Measurements from ENCODE around the gene ARRB1. TPM values are rescaled to one million over a fixed set of nuclear protein-coding genes. Genes with fewer than 3 reads are reported as not detected.
A peak's percentile ranks its signal among the peaks of the same experiment; 100 is the strongest.

The ARRB1 gene
- total and polyA plus RNA-seq, 4 donors = 3.3 to 21.2 (median 12.5) TPM

DNA sequence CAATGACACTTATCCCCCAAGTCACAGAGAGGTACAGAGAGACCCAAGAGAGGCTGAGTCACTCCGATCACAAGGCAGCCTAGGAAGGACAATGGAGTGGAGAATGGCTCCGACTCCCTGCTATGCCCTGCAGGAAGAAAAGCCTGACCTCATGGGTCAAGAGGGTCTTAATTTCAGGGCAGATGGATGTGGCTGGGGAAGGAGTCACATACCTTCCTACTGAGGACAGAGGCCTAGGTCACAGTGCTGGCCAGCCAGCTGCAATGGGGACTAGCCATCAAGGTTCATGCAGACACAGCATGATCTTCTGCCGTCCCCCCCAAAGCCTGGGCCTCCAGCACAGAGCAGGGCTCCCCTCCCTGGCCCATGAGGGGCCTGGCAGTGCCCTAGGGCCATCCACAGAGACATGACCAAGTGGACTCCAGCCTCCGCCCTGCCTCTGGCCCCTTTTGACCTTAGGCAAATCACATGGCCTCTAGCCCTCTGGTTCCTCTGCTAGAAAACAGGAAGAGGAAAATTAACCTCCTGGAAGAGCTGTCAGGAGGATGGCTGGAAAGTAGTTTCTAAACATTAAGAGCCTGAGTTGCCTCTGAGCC, 1.8 kb downstream of the ARRB1 start:
- H3K9me3 ChIP-seq (ENCODE audit: control insufficient read depth in 4 of 4, low read length in 3 of 4) = no peaks in the 10 kb centered on the region
- H3K4me1 ChIP-seq (ENCODE audit: control insufficient read depth in 4 of 4, insufficient read depth in 4 of 4, low read length in 3 of 4) = peaks cover 3 to 75% (median 44%) of the 10 kb centered on the region in 4 donors
- DNase-seq (ENCODE audit: low spot score) = no peak
- H3K27ac ChIP-seq (ENCODE audit: low read depth in 1 of 2, low read length in 2 of 2) = peak overlapping the region; percentile 80 to 92
- H3K27me3 ChIP-seq (ENCODE audit: control insufficient read depth in 4 of 4, insufficient read depth in 4 of 4, low read length in 3 of 4) = no peaks in the 10 kb centered on the region
- 59% methylated on average over 4 of the region's 4 CpGs for WGBS
- no peak overlapping the region for H3K9ac ChIP-seq (ENCODE audit: low read depth in 1 of 2, low read length in 2 of 2)
- peak; percentile 70 to 75 for TF ChIP-seq RXRA (IDR thresholded peaks at IDR 0.05)
- no peak for TF ChIP-seq YY1 (IDR thresholded peaks at IDR 0.05)
- TF ChIP-seq GABPA (IDR thresholded peaks at IDR 0.05 in 1 of 2, conservative IDR thresholded peaks at IDR 0.05 in 1 of 2) = no peak
- TF ChIP-seq RAD21 (IDR thresholded peaks at IDR 0.05) = no peak
- TF ChIP-seq, protein P1, sequence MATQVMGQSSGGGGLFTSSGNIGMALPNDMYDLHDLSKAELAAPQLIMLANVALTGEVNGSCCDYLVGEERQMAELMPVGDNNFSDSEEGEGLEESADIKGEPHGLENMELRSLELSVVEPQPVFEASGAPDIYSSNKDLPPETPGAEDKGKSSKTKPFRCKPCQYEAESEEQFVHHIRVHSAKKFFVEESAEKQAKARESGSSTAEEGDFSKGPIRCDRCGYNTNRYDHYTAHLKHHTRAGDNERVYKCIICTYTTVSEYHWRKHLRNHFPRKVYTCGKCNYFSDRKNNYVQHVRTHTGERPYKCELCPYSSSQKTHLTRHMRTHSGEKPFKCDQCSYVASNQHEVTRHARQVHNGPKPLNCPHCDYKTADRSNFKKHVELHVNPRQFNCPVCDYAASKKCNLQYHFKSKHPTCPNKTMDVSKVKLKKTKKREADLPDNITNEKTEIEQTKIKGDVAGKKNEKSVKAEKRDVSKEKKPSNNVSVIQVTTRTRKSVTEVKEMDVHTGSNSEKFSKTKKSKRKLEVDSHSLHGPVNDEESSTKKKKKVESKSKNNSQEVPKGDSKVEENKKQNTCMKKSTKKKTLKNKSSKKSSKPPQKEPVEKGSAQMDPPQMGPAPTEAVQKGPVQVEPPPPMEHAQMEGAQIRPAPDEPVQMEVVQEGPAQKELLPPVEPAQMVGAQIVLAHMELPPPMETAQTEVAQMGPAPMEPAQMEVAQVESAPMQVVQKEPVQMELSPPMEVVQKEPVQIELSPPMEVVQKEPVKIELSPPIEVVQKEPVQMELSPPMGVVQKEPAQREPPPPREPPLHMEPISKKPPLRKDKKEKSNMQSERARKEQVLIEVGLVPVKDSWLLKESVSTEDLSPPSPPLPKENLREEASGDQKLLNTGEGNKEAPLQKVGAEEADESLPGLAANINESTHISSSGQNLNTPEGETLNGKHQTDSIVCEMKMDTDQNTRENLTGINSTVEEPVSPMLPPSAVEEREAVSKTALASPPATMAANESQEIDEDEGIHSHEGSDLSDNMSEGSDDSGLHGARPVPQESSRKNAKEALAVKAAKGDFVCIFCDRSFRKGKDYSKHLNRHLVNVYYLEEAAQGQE (IDR thresholded peaks at IDR 0.05) = no peak
- TF ChIP-seq NR2F2 (IDR thresholded peaks at IDR 0.05) = peak; percentile 96
- TF ChIP-seq HNF4A (conservative IDR thresholded peaks at IDR 0.05) = peak; percentile 56 to 62
- no peak for TF ChIP-seq EGR1 (IDR thresholded peaks at IDR 0.05; ENCODE audit: low read depth in 2 of 2)
- no peak for TF ChIP-seq HNF4G (IDR thresholded peaks at IDR 0.05)
- peak; percentile 19 for TF ChIP-seq SP1 (IDR thresholded peaks at IDR 0.05)
- TF ChIP-seq, protein P2, sequence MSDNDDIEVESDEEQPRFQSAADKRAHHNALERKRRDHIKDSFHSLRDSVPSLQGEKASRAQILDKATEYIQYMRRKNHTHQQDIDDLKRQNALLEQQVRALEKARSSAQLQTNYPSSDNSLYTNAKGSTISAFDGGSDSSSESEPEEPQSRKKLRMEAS (IDR thresholded peaks at IDR 0.05) = peak; percentile 23
- TF ChIP-seq, protein P3, sequence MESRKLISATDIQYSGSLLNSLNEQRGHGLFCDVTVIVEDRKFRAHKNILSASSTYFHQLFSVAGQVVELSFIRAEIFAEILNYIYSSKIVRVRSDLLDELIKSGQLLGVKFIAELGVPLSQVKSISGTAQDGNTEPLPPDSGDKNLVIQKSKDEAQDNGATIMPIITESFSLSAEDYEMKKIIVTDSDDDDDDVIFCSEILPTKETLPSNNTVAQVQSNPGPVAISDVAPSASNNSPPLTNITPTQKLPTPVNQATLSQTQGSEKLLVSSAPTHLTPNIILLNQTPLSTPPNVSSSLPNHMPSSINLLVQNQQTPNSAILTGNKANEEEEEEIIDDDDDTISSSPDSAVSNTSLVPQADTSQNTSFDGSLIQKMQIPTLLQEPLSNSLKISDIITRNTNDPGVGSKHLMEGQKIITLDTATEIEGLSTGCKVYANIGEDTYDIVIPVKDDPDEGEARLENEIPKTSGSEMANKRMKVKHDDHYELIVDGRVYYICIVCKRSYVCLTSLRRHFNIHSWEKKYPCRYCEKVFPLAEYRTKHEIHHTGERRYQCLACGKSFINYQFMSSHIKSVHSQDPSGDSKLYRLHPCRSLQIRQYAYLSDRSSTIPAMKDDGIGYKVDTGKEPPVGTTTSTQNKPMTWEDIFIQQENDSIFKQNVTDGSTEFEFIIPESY (IDR thresholded peaks at IDR 0.05) = no peak
- TF ChIP-seq TAF1 (conservative IDR thresholded peaks at IDR 0.05) = no peak
- H3K4me3 ChIP-seq (ENCODE audit: low read depth in 1 of 3, low read length in 3 of 3) = peak overlapping the region in 1 of 3 donors; percentile 64
- H3K36me3 ChIP-seq (ENCODE audit: control insufficient read depth in 4 of 4, insufficient read depth in 3 of 4, low read depth in 1 of 4, low read length in 3 of 4) = no peaks in the 10 kb centered on the region

DNA sequence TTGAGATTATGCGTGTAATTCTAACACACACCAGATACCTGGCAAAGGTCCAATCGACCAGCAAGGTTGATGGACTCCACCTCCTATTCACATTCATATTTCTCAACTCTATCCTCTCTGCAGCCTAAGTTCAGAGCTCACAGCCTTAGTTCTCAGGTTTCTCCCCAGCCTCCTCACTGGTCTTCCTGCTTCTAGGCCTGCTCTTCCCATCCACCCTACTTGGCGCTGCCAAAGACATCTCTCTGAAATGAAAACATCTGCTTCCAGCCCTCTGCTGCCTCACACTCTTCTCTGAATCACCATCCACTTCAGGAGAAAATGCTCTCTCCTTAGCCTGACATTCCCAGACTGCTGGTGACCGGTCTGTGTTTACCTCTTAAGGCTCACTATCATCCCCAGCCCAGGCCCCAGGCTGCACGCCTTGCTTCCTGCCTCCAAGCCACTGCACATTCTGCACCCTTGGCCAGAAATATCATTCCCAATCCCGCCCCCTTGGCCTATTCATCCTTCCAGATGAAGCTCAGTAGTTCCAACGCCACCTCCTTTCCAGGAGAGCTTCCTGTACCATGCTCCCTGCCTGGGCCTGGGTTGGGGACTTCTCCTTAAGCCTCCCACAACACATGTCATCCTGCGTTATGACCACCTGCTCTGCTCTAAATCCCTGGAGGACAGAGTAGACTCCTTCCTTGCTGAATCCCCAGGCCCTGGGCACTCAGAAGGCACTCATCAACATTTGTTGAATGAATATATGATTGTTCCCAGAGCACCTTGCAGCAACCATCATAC, 3.5 kb downstream of the ARRB1 start:
- TF ChIP-seq SP1 (IDR thresholded peaks at IDR 0.05) = peak; percentile 15
- TF ChIP-seq NR2F2 (IDR thresholded peaks at IDR 0.05) = peak; percentile 48
- TF ChIP-seq, protein P4, sequence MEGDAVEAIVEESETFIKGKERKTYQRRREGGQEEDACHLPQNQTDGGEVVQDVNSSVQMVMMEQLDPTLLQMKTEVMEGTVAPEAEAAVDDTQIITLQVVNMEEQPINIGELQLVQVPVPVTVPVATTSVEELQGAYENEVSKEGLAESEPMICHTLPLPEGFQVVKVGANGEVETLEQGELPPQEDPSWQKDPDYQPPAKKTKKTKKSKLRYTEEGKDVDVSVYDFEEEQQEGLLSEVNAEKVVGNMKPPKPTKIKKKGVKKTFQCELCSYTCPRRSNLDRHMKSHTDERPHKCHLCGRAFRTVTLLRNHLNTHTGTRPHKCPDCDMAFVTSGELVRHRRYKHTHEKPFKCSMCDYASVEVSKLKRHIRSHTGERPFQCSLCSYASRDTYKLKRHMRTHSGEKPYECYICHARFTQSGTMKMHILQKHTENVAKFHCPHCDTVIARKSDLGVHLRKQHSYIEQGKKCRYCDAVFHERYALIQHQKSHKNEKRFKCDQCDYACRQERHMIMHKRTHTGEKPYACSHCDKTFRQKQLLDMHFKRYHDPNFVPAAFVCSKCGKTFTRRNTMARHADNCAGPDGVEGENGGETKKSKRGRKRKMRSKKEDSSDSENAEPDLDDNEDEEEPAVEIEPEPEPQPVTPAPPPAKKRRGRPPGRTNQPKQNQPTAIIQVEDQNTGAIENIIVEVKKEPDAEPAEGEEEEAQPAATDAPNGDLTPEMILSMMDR (IDR thresholded peaks at IDR 0.05; ENCODE audit: low read depth, low read length, missing input control) = no peak
- Histone ChIP-seq H3K9me3 (ENCODE audit: control insufficient read depth in 4 of 4, low read length in 3 of 4) (no peaks in the 10 kb centered on the region), H3K36me3 (ENCODE audit: control insufficient read depth in 4 of 4, insufficient read depth in 3 of 4, low read depth in 1 of 4, low read length in 3 of 4) (no peaks in the 10 kb centered on the region), H3K27ac (ENCODE audit: low read depth in 1 of 2, low read length in 2 of 2) (peak overlapping the region; percentile 2 to 36), H3K4me1 (ENCODE audit: control insufficient read depth in 4 of 4, insufficient read depth in 4 of 4, low read length in 3 of 4) (peaks cover 9 to 90% (median 59%) of the 10 kb centered on the region in 4 donors), H3K27me3 (ENCODE audit: control insufficient read depth in 4 of 4, insufficient read depth in 4 of 4, low read length in 3 of 4) (no peaks in the 10 kb centered on the region), H3K9ac (ENCODE audit: low read depth in 1 of 2, low read length in 2 of 2) (no peak overlapping the region), H3K4me3 (ENCODE audit: low read depth in 1 of 3, low read length in 3 of 3) (no peak overlapping the region)
- 62% methylated on average over 8 of the region's 8 CpGs for WGBS
- DNase-seq (ENCODE audit: low spot score) = no peak
